HG02763 (cell line): Measurements from ENCODE around the gene KIAA0825.

Experiments
- ATAC-seq: cut with Tn5 transposase; IDR thresholded peaks from one replicate; pipeline ENCODE4 v1.9.1; 2021; ENCODE audit warnings: mild to moderate bottlenecking, moderate library complexity; ENCODE audit not compliant: unreplicated experiment

KIAA0825 gene

GRCh38 chr5:94260096-94260495 is 358.3 kb downstream of the KIAA0825 start:
- no peak for ATAC-seq

DNA sequence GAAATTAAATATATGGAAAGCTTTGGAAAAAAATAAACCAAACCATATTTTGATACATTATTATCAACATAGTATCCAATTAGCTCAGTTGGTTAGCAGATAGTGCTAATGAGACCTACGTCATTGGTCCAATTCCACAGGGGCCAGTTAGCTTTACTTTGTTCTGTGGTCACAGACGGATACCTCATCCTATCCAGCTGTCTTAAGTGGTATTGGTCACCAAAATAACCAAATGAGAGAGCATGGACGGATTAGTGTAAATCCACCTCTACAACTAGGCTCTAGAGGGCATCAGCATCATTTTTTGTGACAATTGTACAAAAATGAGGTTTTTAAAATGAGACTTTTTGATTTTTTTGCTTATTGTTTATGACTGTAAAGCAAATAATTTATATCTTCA is 364.2 kb downstream of the KIAA0825 start:
- no peak for ATAC-seq

DNA sequence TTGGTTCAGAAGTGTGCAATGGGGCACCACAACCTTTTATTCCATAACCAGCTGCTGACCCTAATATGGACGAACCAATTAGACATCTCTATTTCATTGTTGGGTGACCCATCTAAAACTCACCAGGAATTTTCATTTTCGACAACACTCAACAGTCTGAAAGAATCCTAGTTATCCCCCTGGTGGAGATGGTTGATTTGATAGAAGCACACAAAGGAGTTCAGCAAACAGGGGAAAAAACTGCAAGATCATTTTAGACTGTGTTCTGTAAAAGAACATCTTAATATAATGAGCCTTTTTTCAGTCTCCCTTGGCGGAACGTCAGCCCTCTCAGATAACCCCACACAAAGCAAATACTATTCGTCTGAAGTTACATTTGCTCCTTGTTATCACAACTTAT is 367.4 kb downstream of the KIAA0825 start:
- no peak for ATAC-seq

DNA sequence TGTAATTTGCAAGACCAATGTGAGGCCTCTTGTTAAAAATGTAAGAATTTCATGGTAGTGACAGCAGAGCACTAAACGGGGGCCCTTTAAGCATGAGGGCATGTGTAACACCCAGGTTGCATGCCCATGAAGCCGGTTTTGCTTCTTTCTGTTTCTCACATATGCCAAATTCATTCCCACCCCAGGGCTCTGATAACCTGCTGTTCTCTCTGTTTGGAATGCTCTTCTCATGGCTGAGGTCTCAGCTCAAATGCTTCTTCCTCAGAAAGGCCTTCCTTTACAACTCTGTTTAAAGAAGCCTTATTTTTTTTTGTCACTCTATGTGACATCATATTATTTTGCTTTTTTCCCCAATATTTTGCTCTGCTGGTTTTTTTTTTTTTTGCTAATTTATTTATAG is 369.0 kb downstream of the KIAA0825 start:
- ATAC-seq, result no peak

DNA sequence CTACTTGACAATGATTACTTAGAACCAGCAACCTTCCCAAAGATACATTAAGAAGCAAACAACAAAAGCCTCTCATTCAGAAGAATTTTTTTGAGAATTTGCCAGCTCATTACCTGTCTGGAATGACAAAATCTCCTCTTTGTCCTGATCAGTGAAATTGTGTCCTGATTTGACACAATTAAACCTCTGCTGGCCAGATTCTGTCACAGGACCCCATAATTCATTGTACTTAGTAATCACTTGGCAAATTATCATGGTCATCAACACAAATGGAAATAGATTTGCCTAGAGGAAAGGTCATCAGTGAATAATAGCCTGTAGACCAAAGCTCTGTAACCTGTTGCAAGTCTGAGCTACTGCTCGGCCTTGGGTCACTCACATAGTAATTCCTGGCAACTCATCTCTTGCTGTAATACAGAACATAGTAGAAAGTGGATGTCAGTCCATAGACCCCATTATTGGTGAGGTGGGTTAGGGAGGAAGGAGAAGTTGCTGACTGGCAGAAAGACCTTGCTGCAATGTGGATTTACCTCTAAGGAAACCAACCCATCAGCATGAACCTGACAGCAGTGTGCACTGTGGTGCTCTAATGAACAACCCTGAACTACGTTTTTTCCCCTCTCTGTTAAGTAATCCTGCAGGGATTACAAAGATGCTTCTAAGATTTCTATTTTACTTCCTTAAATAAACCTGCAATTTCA is 370.1 kb downstream of the KIAA0825 start:
- no peak for ATAC-seq

DNA sequence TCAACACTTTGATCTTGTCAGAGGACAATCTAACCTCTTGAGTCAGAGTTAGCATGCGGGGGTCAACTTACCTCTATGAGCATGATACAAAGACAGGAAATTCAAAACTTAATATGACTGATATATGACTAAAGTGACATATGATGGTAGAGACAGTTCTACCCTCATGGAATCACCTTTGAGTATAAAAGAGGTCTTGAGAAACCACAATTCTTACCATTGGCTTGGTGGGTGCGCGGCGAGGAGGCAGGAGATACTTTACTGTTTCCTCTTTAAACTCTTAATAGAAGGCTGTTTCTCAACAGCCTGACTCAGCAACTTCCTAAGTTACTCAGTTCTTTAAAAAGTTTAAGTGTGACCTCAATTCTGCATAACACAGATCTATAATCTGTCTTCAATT is 372.8 kb downstream of the KIAA0825 start:
- ATAC-seq, result no peak

DNA sequence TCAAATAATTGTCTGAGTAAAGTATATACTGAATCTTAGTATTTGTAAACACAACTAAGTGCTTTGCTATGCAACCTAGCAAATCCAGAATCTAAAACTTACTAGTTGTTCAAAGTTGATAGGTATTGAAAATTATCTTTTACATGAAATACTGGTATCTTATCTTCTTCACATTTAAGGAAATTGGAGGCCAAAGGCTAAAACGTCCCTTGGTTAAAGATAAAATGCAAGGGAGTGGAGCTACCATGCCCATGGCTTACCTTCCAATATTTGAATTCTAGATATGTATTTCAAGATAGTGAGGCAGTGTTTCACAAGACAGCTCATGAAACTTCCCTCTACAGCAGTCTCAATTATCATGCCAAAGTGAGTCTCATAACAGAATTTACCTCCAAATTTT is 373.5 kb downstream of the KIAA0825 start:
- no peak for ATAC-seq

- ATAC-seq, result no peak
Observed at GRCh38 chr5:94243612-94244011, 374.8 kb downstream of the KIAA0825 start.

- no peak for ATAC-seq
Observed at GRCh38 chr5:94240993-94241651, 377.3 kb downstream of the KIAA0825 start.

DNA sequence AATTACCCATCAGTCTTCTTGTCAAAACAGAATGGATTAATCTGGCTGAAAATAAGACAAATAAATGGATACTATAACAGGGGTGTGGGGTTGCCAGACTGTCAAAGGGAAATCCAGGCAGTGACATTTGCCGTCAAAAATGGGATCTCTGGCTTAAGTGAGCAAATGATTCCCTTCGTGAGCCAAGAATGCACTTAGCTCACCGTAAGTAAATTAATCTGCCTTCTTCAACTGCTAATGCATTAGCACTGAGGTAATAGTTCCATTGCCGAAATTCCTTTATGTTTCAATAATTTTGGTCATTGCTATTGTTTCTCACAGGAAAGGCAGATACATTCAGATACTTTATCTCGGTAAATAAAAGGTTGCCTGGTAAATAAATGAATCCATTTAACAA is 377.8 kb downstream of the KIAA0825 start:
- no peak for ATAC-seq

- ATAC-seq, result no peak
Observed at GRCh38 chr5:94240134-94240533, 378.3 kb downstream of the KIAA0825 start.

GRCh38 chr5:94239266-94239665 is 379.1 kb downstream of the KIAA0825 start:
- no peak for ATAC-seq

DNA sequence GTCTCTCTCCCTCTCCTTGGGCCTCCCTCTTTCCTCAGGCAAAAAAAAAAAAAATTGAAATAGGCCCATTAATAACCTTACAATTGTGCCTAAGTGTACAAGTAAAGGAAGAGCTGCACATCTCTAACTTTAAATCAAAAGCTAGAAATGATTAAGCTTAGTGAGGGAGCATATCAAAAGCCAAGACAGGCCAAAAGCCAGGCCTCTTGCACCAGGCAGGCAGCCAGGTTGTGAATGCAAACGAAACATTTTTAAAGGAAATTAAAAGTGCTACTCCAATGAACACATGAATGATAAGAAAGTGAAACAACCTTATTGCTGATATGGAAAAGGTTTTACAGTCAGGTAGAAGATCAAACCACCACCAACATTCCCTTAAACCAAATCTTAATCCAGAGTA is 383.4 kb downstream of the KIAA0825 start:
- no peak for ATAC-seq

- no peak for ATAC-seq
Observed at GRCh38 chr5:94228791-94229190, 389.6 kb downstream of the KIAA0825 start.

DNA sequence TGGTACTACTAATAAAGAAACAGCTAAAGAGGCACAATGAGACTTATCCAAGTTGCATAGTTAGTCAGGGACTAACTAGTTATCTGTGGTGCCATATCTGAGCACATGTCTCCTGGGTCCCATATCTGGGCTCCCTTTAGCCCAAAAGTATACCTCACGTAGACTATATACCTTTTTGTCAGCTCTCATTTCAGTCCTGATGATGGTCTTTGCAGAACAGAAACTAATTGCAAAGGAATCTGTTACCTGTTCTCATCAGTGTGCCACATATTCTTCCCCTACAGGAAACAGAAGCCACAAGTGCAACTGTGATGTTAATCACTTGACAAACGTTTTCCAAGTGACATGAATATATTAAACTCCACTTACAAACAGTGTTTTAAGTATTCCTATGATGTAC is 395.2 kb downstream of the KIAA0825 start:
- ATAC-seq, result no peak

GRCh38 chr5:94218374-94218773 is 400.0 kb downstream of the KIAA0825 start:
- no peak for ATAC-seq

DNA sequence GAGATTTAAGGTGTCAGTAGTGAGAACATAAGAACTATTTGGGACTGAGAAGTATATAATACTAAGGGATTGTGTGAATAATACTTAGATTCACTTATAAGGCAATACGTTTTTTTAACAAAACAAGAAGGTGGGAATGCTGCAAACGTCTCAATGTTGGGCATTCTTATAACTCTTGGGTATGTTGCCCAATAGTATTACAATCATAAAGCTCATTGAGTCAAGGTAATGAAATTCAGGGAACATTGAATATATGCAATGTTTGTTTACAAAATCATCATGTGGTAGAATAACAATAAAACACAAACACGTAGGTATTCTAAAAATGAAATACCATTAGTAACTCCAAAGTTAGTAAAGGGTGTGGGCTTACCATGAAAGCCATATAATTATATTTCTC is 400.7 kb downstream of the KIAA0825 start:
- ATAC-seq, result no peak

GRCh38 chr5:94217216-94217615 is 401.2 kb downstream of the KIAA0825 start:
- ATAC-seq, result no peak

- no peak for ATAC-seq
Observed at GRCh38 chr5:94212476-94212875, 405.9 kb downstream of the KIAA0825 start.

DNA sequence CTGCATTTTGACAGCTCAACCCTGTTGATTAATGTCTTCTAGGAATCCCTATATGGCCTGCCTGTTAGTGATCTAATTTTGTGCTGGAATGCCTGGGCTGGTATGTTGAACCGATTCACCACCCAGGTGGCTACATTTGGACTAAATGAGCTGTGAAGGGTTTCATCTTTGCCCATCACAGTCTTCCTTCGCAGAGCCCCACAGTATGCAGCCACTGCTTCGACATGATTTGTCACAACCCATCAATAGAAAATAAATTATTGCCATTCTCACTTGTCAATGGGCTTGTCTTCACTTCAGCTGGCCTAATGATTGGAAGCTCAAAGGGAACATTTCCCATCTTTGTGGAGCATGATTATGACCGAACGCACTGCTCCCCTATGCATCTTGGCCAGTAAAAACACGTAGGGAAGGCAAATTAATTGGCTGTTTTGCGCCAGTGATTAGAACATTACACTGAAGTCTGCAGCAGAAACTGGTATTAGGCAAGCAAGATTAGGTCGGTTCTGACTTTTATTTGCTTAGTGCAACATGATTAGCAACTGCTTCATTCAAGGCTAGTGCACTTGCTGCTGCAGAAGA is 408.5 kb downstream of the KIAA0825 start:
- no peak for ATAC-seq

DNA sequence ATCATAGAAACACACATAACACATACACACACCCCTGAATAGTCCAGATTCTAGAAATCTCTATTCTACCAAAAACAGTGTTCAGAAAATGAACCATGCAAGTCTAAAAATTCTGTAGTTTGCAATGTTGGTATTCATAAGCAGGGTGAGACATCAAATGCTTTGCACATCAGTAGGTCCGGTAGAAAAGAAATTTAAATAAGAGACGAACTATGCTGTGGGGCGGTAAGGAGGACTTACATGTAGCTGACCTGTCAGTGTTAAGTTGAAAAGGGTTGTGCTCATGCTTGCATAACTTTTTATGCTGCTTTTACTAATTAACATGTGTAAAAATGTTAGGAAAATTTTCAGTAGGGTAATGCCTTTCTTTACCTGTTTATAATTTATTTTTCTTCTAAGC is 409.1 kb downstream of the KIAA0825 start:
- no peak for ATAC-seq

- ATAC-seq, result no peak
Observed at GRCh38 chr5:94199566-94199965, 418.8 kb downstream of the KIAA0825 start.
